ENCODE measurements around the gene CRYZ.

DNA sequence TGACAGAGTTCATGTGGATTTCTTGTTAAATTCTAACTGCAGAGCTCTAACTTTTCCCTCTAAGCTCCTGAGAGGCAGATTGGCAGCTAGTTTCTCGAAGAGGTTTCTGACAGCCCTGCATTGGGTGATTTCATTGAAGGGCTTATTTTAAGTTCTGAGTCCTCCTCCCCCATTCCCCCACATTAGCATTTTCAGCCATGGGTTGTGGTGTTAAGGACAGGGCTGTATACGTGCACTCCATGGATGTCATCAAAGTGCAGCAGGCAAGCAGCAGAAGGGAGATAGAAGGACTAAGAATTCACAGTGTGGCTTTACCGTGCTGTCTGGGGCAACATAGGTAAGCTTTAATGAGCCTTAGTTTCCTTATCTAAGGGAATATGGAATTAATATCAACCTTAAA, 19.0 kb downstream of the CRYZ start:
- no peak for TF ChIP-seq POLR2A (IDR thresholded peaks at IDR 0.05)
- TF ChIP-seq, protein P1, sequence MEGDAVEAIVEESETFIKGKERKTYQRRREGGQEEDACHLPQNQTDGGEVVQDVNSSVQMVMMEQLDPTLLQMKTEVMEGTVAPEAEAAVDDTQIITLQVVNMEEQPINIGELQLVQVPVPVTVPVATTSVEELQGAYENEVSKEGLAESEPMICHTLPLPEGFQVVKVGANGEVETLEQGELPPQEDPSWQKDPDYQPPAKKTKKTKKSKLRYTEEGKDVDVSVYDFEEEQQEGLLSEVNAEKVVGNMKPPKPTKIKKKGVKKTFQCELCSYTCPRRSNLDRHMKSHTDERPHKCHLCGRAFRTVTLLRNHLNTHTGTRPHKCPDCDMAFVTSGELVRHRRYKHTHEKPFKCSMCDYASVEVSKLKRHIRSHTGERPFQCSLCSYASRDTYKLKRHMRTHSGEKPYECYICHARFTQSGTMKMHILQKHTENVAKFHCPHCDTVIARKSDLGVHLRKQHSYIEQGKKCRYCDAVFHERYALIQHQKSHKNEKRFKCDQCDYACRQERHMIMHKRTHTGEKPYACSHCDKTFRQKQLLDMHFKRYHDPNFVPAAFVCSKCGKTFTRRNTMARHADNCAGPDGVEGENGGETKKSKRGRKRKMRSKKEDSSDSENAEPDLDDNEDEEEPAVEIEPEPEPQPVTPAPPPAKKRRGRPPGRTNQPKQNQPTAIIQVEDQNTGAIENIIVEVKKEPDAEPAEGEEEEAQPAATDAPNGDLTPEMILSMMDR (IDR thresholded peaks at IDR 0.05), result no peak

All from ovary (tissue), 3 donors.